Tibial artery (tissue), 4 donors: ENCODE results near the gene MATK.

Experiments
- DNase-seq, 2 donors: peaks; one replicate each; pipeline ENCODE4 v3.0.0-alpha.2; 2019
- H3K27ac ChIP-seq, 2 donors: fragments of 200-600 bp; sonication (generic) in 1 of 2; 1 replicate in 1 of 2; 2 replicates in 1 of 2; pipeline ENCODE4 v1.5.1; 2018 to 2019; ENCODE audit warnings: mild to moderate bottlenecking in 1 of 2
- H3K27me3 ChIP-seq, 2 donors: fragments of 200-600 bp; sonication (generic) in 1 of 2; one replicate each; pipeline versions ENCODE4 v1.5.1 to v1.6.0; 2016 to 2019
- H3K36me3 ChIP-seq, 3 donors: fragments of 200-600 bp; sonication (generic) in 2 of 3; one replicate each; pipeline ENCODE4 v1.5.1; 2016 to 2019; ENCODE audit warnings: mild to moderate bottlenecking in 2 of 3
- H3K4me1 ChIP-seq, 4 donors: fragments of 200-600 bp; sonication (generic) in 2 of 4; 1 replicate in 3 of 4; 2 replicates in 1 of 4; pipeline ENCODE4 v1.5.1; 2016 to 2019
- H3K4me3 ChIP-seq, 2 donors: fragments of 200-600 bp; sonication (generic) in 1 of 2; 1 replicate in 1 of 2; 2 replicates in 1 of 2; pipeline ENCODE4 v1.5.1; 2018 to 2019; ENCODE audit warnings: mild to moderate bottlenecking in 2 of 2
- H3K9me3 ChIP-seq, 3 donors: fragments of 200-600 bp; sonication (generic) in 1 of 3; one replicate each; pipeline ENCODE4 v1.5.1; 2016 to 2019
- CTCF ChIP-seq, 2 experiments: fragments of 200-600 bp in 1 of 2; fragments of 450-650 bp in 1 of 2; IDR thresholded peaks; one replicate each; pipeline ENCODE4 v1.5.1; 2017 to 2019; ENCODE audit warnings: antibody characterized with exemption in 2 of 2, mild to moderate bottlenecking in 1 of 2, moderate library complexity in 1 of 2
- intact Hi-C: fragments of 100-400 bp; cut with DNase I; formaldehyde crosslinking; loops from one replicate; pipeline ENCODE4 v1.15.0; 2023; ENCODE audit warnings: low total_unique reads

MATK gene

GRCh38 chr19:3775831-3776230, 10.3 kb downstream of the MATK start:
- peaks cover 0 to 7% (median 2%) of the 10 kb centered on the region in 3 donors for H3K9me3 ChIP-seq
- H3K27ac ChIP-seq = no peak overlapping the region
- H3K36me3 ChIP-seq = no peaks in the 10 kb centered on the region
- intact Hi-C loops = no loop called here
- peaks cover 0 to 34% of the 10 kb centered on the region in 2 donors for H3K27me3 ChIP-seq
- no peak for DNase-seq
- H3K4me3 ChIP-seq = no peak overlapping the region
- TF ChIP-seq CTCF (IDR thresholded peaks at IDR 0.05) = no peak
- H3K4me1 ChIP-seq = no peaks in the 10 kb centered on the region

- intact Hi-C loops = no loop called here
- H3K4me1 ChIP-seq = no peaks in the 10 kb centered on the region
- H3K36me3 ChIP-seq = no peaks in the 10 kb centered on the region
- no peak for DNase-seq
- H3K27ac ChIP-seq = no peak overlapping the region
- H3K27me3 ChIP-seq = peaks cover 0 to 34% of the 10 kb centered on the region in 2 donors
- H3K9me3 ChIP-seq = peaks cover 0 to 2% (median 0%) of the 10 kb centered on the region in 3 donors
- no peak for TF ChIP-seq CTCF (IDR thresholded peaks at IDR 0.05)
- no peak overlapping the region for H3K4me3 ChIP-seq
Measured at GRCh38 chr19:3775374-3775711, 10.8 kb downstream of the MATK start.

GRCh38 chr19:3774621-3775373, 11.4 kb downstream of the MATK start:
- Histone ChIP-seq H3K27ac (no peak overlapping the region), H3K36me3 (peaks cover 0 to 5% (median 0%) of the 10 kb centered on the region in 3 donors), H3K27me3 (peaks cover 0 to 34% of the 10 kb centered on the region in 2 donors), H3K4me3 (no peak overlapping the region), H3K9me3 (no peaks in the 10 kb centered on the region), H3K4me1 (no peaks in the 10 kb centered on the region)
- intact Hi-C loops = no loop called here
- no peak for TF ChIP-seq CTCF (IDR thresholded peaks at IDR 0.05)
- peak in 1 of 2 donors; percentile 56 for DNase-seq

- Histone ChIP-seq H3K27ac (no peak overlapping the region), H3K4me1 (no peaks in the 10 kb centered on the region), H3K4me3 (no peak overlapping the region), H3K9me3 (no peaks in the 10 kb centered on the region), H3K27me3 (peaks cover 0 to 29% of the 10 kb centered on the region in 2 donors), H3K36me3 (peaks cover 0 to 13% (median 0%) of the 10 kb centered on the region in 3 donors)
- DNase-seq = no peak
- intact Hi-C loops = no loop called here
- TF ChIP-seq CTCF (IDR thresholded peaks at IDR 0.05) = no peak
Measured at GRCh38 chr19:3773814-3774515, 12.2 kb downstream of the MATK start.

GRCh38 chr19:3771906-3772455, 14.2 kb downstream of the MATK start, which contains the start of gene RAX2:
Gene RAX2 (minus strand): TSS chr19:3772228. CDS start chr19:3771742, 486 bp downstream.
- no peak for DNase-seq
- TF ChIP-seq CTCF (IDR thresholded peaks at IDR 0.05) = no peak

More at GRCh38 chr19:3771906-3772455, 14.2 kb downstream of the MATK start, which contains the start of gene RAX2:
- intact Hi-C loops = no loop called here
- Histone ChIP-seq H3K4me1 (no peaks in the 10 kb centered on the region), H3K36me3 (peaks cover 11 to 33% (median 15%) of the 10 kb centered on the region in 3 donors), H3K4me3 (no peak within 1 kb of the TSS), H3K27me3 (peaks cover 0 to 12% of the 10 kb centered on the region in 2 donors), H3K27ac (no peak within 1 kb of the TSS), H3K9me3 (no peaks in the 10 kb centered on the region)
